ENCODE data around the gene RALGDS. TPM values are rescaled to one million over a fixed set of nuclear protein-coding genes. Genes with fewer than 3 reads are reported as not detected.

The RALGDS gene
- total and polyA plus RNA-seq, 2 of the 13 experiments (the other 11 are each of a cell fraction or from before 2014, with no cell fraction given), result 12.9 to 25.5 TPM

DNA sequence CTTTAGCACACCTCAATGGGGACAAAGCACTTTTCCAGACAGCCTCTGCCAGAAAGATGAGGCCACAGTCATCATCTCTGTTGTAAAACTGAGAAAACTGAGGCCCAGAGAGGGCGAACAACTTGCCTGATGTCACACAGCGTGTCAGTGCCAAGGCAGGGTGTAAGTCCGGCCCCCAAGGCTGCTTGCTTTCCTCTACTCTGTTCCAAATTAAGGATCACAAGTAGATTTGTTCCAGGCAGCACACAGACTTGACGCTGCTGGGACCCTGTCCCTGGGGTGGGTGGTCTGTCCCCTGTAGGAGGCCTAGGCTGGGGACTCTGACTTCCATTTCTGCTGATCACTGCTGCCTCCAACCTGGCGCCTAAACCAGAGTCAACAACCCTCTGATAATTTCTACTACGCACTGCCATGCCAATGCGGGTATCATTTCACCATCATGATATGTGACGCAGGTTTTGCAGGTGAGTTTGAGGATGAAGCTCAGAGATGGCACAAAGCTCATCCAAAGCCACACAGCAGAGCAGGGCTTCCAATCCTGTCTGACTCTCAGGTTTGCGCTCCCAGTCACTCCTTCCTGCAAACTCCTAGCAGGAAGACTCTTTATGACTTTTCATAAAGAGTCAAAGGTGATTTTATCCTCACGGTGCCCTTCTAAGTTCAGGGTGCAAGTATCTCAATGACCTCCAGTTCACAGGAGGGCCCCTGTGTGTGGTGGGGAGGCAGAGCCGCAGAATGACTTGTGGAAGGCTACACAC is 13.5 kb upstream of the RALGDS start (continued):
- no peak for TF ChIP-seq ZFP36L1 (CRISPR knock-in tag; IDR thresholded peaks at IDR 0.05)
- TF ChIP-seq ZSCAN30 (CRISPR knock-in tag; IDR thresholded peaks at IDR 0.05), result no peak
- no peak for TF ChIP-seq TAF15 (IDR thresholded peaks at IDR 0.05; ENCODE audit: low read depth, low read length, poor library complexity, severe bottlenecking)
- TF ChIP-seq ELF3 (CRISPR knock-in tag; IDR thresholded peaks at IDR 0.05), result no peak
- peak; percentile 96 for TF ChIP-seq ZNF768 (CRISPR knock-in tag; IDR thresholded peaks at IDR 0.05)
- TF ChIP-seq, protein P1, sequence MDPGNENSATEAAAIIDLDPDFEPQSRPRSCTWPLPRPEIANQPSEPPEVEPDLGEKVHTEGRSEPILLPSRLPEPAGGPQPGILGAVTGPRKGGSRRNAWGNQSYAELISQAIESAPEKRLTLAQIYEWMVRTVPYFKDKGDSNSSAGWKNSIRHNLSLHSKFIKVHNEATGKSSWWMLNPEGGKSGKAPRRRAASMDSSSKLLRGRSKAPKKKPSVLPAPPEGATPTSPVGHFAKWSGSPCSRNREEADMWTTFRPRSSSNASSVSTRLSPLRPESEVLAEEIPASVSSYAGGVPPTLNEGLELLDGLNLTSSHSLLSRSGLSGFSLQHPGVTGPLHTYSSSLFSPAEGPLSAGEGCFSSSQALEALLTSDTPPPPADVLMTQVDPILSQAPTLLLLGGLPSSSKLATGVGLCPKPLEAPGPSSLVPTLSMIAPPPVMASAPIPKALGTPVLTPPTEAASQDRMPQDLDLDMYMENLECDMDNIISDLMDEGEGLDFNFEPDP (CRISPR knock-in tag; conservative IDR thresholded peaks at IDR 0.05), result 0 out of 2 replicates have a peak, but pooled peaks have one; percentile 13

DNA sequence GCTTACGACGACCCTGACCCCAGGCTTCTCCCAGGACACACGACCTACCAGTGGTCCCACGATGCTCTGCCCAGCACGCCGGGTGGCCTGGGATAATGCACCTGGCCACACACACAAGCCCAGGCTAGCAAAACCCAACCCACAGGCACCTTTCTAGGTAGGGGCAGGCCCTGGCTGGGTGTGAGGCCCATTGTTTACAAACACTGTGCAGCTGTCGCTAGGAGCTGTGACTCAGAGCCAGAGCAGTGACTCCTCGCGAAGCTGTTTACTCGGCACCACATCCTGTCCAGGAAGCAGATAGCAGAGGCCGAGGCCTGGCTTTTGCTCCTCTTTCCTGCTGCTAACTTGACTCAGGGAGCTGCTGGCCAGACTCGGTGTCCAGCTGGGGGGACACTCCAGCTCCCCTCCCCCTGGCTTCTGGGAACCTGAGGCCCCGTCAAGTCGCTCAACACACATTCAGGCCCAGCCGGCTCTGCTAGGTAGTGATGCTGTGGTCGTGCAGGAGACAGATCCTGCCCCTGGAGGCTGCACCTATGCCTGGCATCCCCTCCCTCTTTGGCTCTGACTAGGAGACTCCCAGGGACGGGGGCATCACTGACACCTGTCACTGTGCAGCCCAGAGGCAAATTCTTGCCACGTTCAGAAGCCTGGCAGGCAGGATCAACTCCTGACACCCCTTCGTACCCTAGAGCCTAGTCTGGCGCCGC is 12.8 kb upstream of the RALGDS start:
- Histone ChIP-seq H3K27ac (ENCODE audit: extremely low read length, insufficient read depth, low read length) (peak overlapping the region; percentile 87), H2AFZ (ENCODE audit: low read length) (no peak overlapping the region), H3K79me2 (ENCODE audit: insufficient read depth, low read length) (peaks cover 11% of the 10 kb centered on the region), H3K9ac (ENCODE audit: insufficient read depth, low read depth, low read length) (peak overlapping the region; percentile 77), H4K20me1 (ENCODE audit: insufficient read depth, low read length) (no peaks in the 10 kb centered on the region), H3K4me3 (replicated peaks in 1 of 3; ENCODE audit: insufficient read depth in 1 of 3, low read depth in 2 of 3, low read length in 3 of 3) (peak overlapping the region in 1 of 3 experiments; percentile 55; a peak in 2 of 6 replicates), H3K36me3 (replicated peaks in 1 of 2; ENCODE audit: control insufficient read depth in 1 of 2, insufficient read depth in 2 of 2, low read length in 2 of 2) (no peaks in the 10 kb centered on the region; a peak in 1 of 5 replicates), H3K27me3 (ENCODE audit: control insufficient read depth in 1 of 2, insufficient read depth in 2 of 2, low read length in 2 of 2) (no peaks in the 10 kb centered on the region), H3K4me1 (ENCODE audit: insufficient read depth, low read length) (peaks cover 31% of the 10 kb centered on the region), H3K4me2 (ENCODE audit: low read depth, low read length) (peak overlapping the region; percentile 74), H3K9me3 (ENCODE audit: low read length) (no peaks in the 10 kb centered on the region)
- FAIRE-seq (peak; percentile 90), ATAC-seq (peak; percentile 98), DNase-seq (ENCODE audit: low spot score) (peak; percentile 91)
- POLR2A ChIA-PET, result interaction anchor here (1.0 to 2.4 kb wide), 4 partner anchors 10 to 103 kb away, joined by 5 to 14 read pairs (median 9); partner anchors contain the start of gene GTF3C5
- intact Hi-C loops (cut with micrococcal nuclease; ENCODE audit: unreplicated experiment), result loop anchor here (1.0 kb wide), 1 partner anchor 11 kb away; no protein-coding TSS in a partner anchor
- in situ Hi-C loops (cut with HindIII; ENCODE audit: extremely low pct_ligation_motif_present, low pct_unique_long_range_greater_than_20kb), result no loop called here
- CTCF ChIA-PET (ENCODE audit: low intra/inter-chr PET ratio, low total read pairs), result no interaction called here
- BruUV-seq (replicated peaks), result no TSS peak
- 34% methylated on average over 3 of the region's 21 CpGs for WGBS (ENCODE audit: low lambda C conversion rate)
- TF ChIP-seq, protein P2, sequence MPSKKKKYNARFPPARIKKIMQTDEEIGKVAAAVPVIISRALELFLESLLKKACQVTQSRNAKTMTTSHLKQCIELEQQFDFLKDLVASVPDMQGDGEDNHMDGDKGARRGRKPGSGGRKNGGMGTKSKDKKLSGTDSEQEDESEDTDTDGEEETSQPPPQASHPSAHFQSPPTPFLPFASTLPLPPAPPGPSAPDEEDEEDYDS (CRISPR knock-in tag; IDR thresholded peaks at IDR 0.05), result 0 out of 2 replicates have a peak, but pooled peaks have one; percentile 39
- TF ChIP-seq ZNF598 (CRISPR knock-in tag; IDR thresholded peaks at IDR 0.05; ENCODE audit: borderline replicate concordance) (peak; percentile 17; the same call in 1 of the 2 replicates), NFE2 (CRISPR knock-in tag; IDR thresholded peaks at IDR 0.05) (no peak), MAFK (conservative IDR thresholded peaks at IDR 0.05 in 1 of 2, IDR thresholded peaks at IDR 0.05 in 1 of 2; ENCODE audit: low read length in 2 of 2) (0 out of 4 replicates have a peak, but pooled peaks of 1 of the 2 experiments have one; percentile 7), EP300 (IDR thresholded peaks at IDR 0.05; ENCODE audit: low read depth in 2 of 2, low read length in 2 of 2) (peak; percentile 50 to 84; a peak in 3 of 4 replicates), EP300 (CRISPR knock-in tag; IDR thresholded peaks at IDR 0.05; ENCODE audit: borderline replicate concordance) (peak; percentile 68; the same call in 1 of the 2 replicates), SMC3 (IDR thresholded peaks at IDR 0.05; ENCODE audit: low read length) (0 out of 2 replicates have a peak, but pooled peaks have one; percentile 16), MXI1 (IDR thresholded peaks at IDR 0.05; ENCODE audit: borderline replicate concordance, low read depth, low read length) (peak; percentile 93; the same call in 2 of the 3 replicates), HOXA9 (CRISPR knock-in tag; IDR thresholded peaks at IDR 0.05; ENCODE audit: borderline replicate concordance) (peak; percentile 61; the same call in 1 of the 2 replicates), ZNF260 (CRISPR knock-in tag; IDR thresholded peaks at IDR 0.05; ENCODE audit: borderline replicate concordance, low read depth) (no peak)
- TF ChIP-seq, protein P3, sequence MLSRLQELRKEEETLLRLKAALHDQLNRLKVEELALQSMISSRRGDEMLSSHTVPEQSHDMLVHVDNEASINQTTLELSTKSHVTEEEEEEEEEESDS (CRISPR knock-in tag; IDR thresholded peaks at IDR 0.05; ENCODE audit: borderline replicate concordance), result no peak
- TF ChIP-seq, protein P4, sequence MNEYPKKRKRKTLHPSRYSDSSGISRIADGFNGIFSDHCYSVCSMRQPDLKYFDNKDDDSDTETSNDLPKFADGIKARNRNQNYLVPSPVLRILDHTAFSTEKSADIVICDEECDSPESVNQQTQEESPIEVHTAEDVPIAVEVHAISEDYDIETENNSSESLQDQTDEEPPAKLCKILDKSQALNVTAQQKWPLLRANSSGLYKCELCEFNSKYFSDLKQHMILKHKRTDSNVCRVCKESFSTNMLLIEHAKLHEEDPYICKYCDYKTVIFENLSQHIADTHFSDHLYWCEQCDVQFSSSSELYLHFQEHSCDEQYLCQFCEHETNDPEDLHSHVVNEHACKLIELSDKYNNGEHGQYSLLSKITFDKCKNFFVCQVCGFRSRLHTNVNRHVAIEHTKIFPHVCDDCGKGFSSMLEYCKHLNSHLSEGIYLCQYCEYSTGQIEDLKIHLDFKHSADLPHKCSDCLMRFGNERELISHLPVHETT (CRISPR knock-in tag; conservative IDR thresholded peaks at IDR 0.05), result no peak
